ENCODE data around the gene POMP. TPM values are rescaled to one million over a fixed set of nuclear protein-coding genes. Genes with fewer than 3 reads are reported as not detected.

POMP gene
- polyA plus RNA-seq, 2 of the 4 experiments (the other 2 are of a cell fraction), result 105 to 111 TPM

DNA sequence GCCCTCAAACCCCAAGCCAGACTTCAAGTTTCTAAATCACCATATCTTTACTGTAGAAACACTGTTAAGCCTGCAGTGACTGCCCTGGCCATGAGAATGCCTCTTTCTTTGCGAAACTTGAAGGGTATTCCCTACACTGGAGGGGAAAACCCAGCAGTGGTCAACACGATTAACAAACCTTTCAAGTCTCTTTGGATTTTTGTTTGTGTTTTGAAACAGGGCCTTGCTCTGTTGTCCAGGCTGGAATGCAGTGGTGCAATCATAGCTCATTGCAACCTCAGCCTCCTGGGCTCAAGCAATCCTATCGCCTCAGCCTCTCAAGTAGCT is 17.4 kb upstream of the POMP start:
- FAIRE-seq, result no peak
- WGBS (ENCODE audit: missing lambda C conversion rate), result 53% methylated on average over 3 of the region's 3 CpGs
- Histone ChIP-seq H3K4me2 (no peak overlapping the region), H3K9me3 (no peaks in the 10 kb centered on the region), H3K27ac (no peak overlapping the region), H3K4me1 (no peaks in the 10 kb centered on the region), H3K4me3 (no peak overlapping the region)
- POLR2A ChIA-PET, result no interaction called here
- no peak for DNase-seq (ENCODE audit: low read depth in 1 of 2, low spot score in 1 of 2)
- CTCF ChIA-PET, result interaction anchor here (0.6 to 1.1 kb wide), 2 partner anchors 59 to 318 kb away, joined by 3 to 4 read pairs; no protein-coding TSS in a partner anchor
- no peak for ATAC-seq
- no peak for TF ChIP-seq KDM1A (IDR thresholded peaks at IDR 0.05; ENCODE audit: low read depth)
- TF ChIP-seq FOSL2 (IDR thresholded peaks at IDR 0.05), result no peak
- TF ChIP-seq FOSL2 (CRISPR knock-in tag; IDR thresholded peaks at IDR 0.05), result no peak
- TF ChIP-seq POLR2AphosphoS2 (conservative IDR thresholded peaks at IDR 0.05; ENCODE audit: low read length), result no peak
- no peak for TF ChIP-seq TFCP2L1 (CRISPR knock-in tag; IDR thresholded peaks at IDR 0.05)
- TF ChIP-seq, protein P1, sequence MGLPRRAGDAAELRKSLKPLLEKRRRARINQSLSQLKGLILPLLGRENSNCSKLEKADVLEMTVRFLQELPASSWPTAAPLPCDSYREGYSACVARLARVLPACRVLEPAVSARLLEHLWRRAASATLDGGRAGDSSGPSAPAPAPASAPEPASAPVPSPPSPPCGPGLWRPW (IDR thresholded peaks at IDR 0.05), result no peak
- TF ChIP-seq NPAS2 (CRISPR knock-in tag; IDR thresholded peaks at IDR 0.05; ENCODE audit: borderline replicate concordance), result no peak
- no peak for TF ChIP-seq HOXB5 (CRISPR knock-in tag; IDR thresholded peaks at IDR 0.05)
- no peak for TF ChIP-seq EHMT2 (IDR thresholded peaks at IDR 0.05; ENCODE audit: low read depth)

DNA sequence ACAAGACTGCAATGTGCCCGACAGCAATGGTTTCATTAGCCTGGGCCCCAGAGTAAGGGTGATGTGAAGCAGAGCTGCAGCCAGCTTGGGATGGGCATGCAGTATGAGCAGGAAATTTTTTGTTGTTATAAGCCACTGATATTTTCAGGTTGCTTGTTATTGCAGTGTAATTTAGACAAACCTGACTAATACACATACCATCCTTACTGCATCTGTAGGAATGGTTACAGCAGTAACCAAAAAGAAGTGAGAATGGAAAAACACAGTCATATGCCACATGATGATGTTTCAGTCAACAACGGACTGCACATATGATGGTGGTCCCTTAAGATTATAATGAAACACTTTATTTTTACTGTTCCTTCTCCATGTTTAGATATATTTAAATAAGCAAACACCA is 8.6 kb upstream of the POMP start:
- Histone ChIP-seq H3K4me2 (no peak overlapping the region), H3K4me3 (no peak overlapping the region), H3K9me3 (no peaks in the 10 kb centered on the region), H3K4me1 (no peaks in the 10 kb centered on the region), H3K27ac (no peak overlapping the region)
- ATAC-seq (no peak), FAIRE-seq (no peak), DNase-seq (ENCODE audit: low read depth in 1 of 2, low spot score in 1 of 2) (no peak)
- CTCF ChIA-PET, result no interaction called here
- POLR2A ChIA-PET, result no interaction called here
- TF ChIP-seq CEBPB (IDR thresholded peaks at IDR 0.05), result no peak
- no peak for TF ChIP-seq SMC3 (IDR thresholded peaks at IDR 0.05)
- no peak for TF ChIP-seq KDM5A (IDR thresholded peaks at IDR 0.05)
- no peak for TF ChIP-seq EHF (CRISPR knock-in tag; IDR thresholded peaks at IDR 0.05)
- no peak for TF ChIP-seq GATA3 (IDR thresholded peaks at IDR 0.05; ENCODE audit: borderline replicate concordance)
- no peak for TF ChIP-seq NFE2L2 (conservative IDR thresholded peaks at IDR 0.05; ENCODE audit: low read length)
- no peak for TF ChIP-seq ZSCAN20 (CRISPR knock-in tag; IDR thresholded peaks at IDR 0.05)
- no peak for TF ChIP-seq CBX8 (IDR thresholded peaks at IDR 0.05)
- TF ChIP-seq HOXB13 (CRISPR knock-in tag; IDR thresholded peaks at IDR 0.05; ENCODE audit: low read depth), result no peak
- TF ChIP-seq, protein P2, sequence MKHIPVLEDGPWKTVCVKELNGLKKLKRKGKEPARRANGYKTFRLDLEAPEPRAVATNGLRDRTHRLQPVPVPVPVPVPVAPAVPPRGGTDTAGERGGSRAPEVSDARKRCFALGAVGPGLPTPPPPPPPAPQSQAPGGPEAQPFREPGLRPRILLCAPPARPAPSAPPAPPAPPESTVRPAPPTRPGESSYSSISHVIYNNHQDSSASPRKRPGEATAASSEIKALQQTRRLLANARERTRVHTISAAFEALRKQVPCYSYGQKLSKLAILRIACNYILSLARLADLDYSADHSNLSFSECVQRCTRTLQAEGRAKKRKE (CRISPR knock-in tag; IDR thresholded peaks at IDR 0.05; ENCODE audit: low read depth), result no peak
- TF ChIP-seq, protein P3, sequence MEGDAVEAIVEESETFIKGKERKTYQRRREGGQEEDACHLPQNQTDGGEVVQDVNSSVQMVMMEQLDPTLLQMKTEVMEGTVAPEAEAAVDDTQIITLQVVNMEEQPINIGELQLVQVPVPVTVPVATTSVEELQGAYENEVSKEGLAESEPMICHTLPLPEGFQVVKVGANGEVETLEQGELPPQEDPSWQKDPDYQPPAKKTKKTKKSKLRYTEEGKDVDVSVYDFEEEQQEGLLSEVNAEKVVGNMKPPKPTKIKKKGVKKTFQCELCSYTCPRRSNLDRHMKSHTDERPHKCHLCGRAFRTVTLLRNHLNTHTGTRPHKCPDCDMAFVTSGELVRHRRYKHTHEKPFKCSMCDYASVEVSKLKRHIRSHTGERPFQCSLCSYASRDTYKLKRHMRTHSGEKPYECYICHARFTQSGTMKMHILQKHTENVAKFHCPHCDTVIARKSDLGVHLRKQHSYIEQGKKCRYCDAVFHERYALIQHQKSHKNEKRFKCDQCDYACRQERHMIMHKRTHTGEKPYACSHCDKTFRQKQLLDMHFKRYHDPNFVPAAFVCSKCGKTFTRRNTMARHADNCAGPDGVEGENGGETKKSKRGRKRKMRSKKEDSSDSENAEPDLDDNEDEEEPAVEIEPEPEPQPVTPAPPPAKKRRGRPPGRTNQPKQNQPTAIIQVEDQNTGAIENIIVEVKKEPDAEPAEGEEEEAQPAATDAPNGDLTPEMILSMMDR (IDR thresholded peaks at IDR 0.05), result no peak
- TF ChIP-seq POLR2A (IDR thresholded peaks at IDR 0.05; ENCODE audit: low read length), result no peak
- TF ChIP-seq, protein P4, sequence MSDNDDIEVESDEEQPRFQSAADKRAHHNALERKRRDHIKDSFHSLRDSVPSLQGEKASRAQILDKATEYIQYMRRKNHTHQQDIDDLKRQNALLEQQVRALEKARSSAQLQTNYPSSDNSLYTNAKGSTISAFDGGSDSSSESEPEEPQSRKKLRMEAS (IDR thresholded peaks at IDR 0.05), result no peak
- no peak for TF ChIP-seq ESRRA (IDR thresholded peaks at IDR 0.05; ENCODE audit: borderline replicate concordance, low read length)
- no peak for TF ChIP-seq HEYL (CRISPR knock-in tag; IDR thresholded peaks at IDR 0.05)
- 85% methylated on average over 2 of the region's 2 CpGs for WGBS (ENCODE audit: missing lambda C conversion rate)

DNA sequence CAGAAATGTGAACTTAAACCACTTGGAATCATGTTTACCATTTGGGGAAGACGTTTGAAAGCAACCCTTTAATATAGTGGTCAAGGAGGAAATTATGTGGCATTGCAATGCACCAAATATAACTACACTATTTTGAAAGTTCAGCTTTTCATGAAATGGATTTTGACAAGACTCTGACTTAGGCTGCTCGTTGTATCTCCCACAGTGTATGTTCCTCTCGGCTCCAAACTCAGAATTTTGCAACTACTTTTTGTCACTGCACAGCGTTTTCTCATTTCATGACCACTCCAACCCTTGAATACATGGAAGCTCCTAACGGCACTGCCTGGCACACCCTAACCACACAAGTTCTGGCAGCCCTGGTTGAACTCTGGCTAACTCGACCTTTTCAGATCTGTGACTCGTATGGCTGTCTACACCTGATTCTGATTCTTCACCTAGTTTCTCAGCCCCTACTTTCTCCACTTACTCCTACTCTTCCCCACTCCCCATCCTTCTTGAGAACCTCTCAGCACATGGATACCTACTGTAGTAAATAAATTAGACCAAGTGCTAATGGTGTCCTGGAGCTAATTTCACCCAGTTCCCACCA is 7.0 kb upstream of the POMP start:
- Histone ChIP-seq H3K4me3 (no peak overlapping the region), H3K4me2 (no peak overlapping the region), H3K9me3 (no peaks in the 10 kb centered on the region), H3K4me1 (peaks cover 3% of the 10 kb centered on the region; the same call in 1 of the 3 replicates), H3K27ac (no peak overlapping the region)
- TF ChIP-seq, protein P5, sequence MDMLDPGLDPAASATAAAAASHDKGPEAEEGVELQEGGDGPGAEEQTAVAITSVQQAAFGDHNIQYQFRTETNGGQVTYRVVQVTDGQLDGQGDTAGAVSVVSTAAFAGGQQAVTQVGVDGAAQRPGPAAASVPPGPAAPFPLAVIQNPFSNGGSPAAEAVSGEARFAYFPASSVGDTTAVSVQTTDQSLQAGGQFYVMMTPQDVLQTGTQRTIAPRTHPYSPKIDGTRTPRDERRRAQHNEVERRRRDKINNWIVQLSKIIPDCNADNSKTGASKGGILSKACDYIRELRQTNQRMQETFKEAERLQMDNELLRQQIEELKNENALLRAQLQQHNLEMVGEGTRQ (IDR thresholded peaks at IDR 0.05), result no peak
- TF ChIP-seq, protein P6, sequence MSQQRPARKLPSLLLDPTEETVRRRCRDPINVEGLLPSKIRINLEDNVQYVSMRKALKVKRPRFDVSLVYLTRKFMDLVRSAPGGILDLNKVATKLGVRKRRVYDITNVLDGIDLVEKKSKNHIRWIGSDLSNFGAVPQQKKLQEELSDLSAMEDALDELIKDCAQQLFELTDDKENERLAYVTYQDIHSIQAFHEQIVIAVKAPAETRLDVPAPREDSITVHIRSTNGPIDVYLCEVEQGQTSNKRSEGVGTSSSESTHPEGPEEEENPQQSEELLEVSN (IDR thresholded peaks at IDR 0.05; ENCODE audit: borderline replicate concordance, low read depth), result no peak
- DNase-seq (ENCODE audit: low read depth in 1 of 2, low spot score in 1 of 2) (no peak), ATAC-seq (no peak), FAIRE-seq (no peak)
- WGBS (ENCODE audit: missing lambda C conversion rate), result 75% methylated on average over 7 of the region's 7 CpGs
- CTCF ChIA-PET, result no interaction called here
- POLR2A ChIA-PET, result no interaction called here

Measured in A549 (cell line).